WTC11 (cell line): ENCODE results near the gene C19orf25. TPM values are rescaled to one million over a fixed set of nuclear protein-coding genes. Genes with fewer than 3 reads are reported as not detected.

ENCODE experiments used
- ATAC-seq: fragments of 200-7000 bp; cut with Tn5 transposase; 2 replicates; pipeline ENCODE4 v1.10.0; 2021; ENCODE audit warnings: mild to moderate bottlenecking, moderate library complexity
- CTCF ChIA-PET: fragments of 300-600 bp; sonication (Branson Sonifier 250); formaldehyde crosslinking; loops from one replicate; lab custom pipeline; 2021; ENCODE audit warnings: antibody characterized with exemption; lab: Charles Lee
- POLR2A ChIA-PET: fragments of 350-600 bp; sonication (Branson Sonifier 250); formaldehyde crosslinking; loops from one replicate; lab custom pipeline; 2021; ENCODE audit warnings: antibody characterized with exemption; lab: Charles Lee
- DNase-seq: peaks from one replicate; pipeline ENCODE4 v3.0.0; 2021; ENCODE audit warnings: low spot score
- H3K27ac Mint-ChIP-seq: 2 replicates; pipeline ENCODE4 v1.8.0; 2021; ENCODE audit warnings: mixed read lengths
- H3K27me3 Mint-ChIP-seq: 2 replicates; pipeline ENCODE4 v1.8.0; 2021; ENCODE audit warnings: low read depth, mild to moderate bottlenecking, moderate library complexity, mixed read lengths
- H3K36me3 Mint-ChIP-seq: 2 replicates; pipeline ENCODE4 v1.8.0; 2021; ENCODE audit warnings: mixed read lengths
- H3K4me1 Mint-ChIP-seq: 2 replicates; pipeline ENCODE4 v1.8.0; 2022; ENCODE audit warnings: mixed read lengths
- H3K4me3 Mint-ChIP-seq: 2 replicates; pipeline ENCODE4 v1.8.0; 2021; ENCODE audit warnings: mild to moderate bottlenecking, moderate library complexity, mixed read lengths
- H3K9me3 Mint-ChIP-seq: 2 replicates; pipeline ENCODE4 v1.8.0; 2021; ENCODE audit warnings: mixed read lengths
- AR ChIP-seq: fragments of 250-450 bp; sonication (Bioruptor Pico); IDR thresholded peaks from 2 replicates; pipeline ENCODE4 v1.9.0; 2021; ENCODE audit warnings: mild to moderate bottlenecking
- ATF3 ChIP-seq: sonication (generic); formaldehyde crosslinking; conservative IDR thresholded peaks from 2 replicates; pipeline ENCODE4 v1.8.1; 2022; ENCODE audit warnings: mild to moderate bottlenecking, missing genetic modification reagents
- CDX4 ChIP-seq: fragments of 250-450 bp; sonication (Bioruptor Pico); IDR thresholded peaks from 2 replicates; pipeline ENCODE4 v1.9.0; 2021; ENCODE audit warnings: moderate library complexity, mild to moderate bottlenecking, inconsistent platforms, borderline replicate concordance
- FOXP1 ChIP-seq: sonication (generic); formaldehyde crosslinking; IDR thresholded peaks from 2 replicates; pipeline ENCODE4 v1.8.0; 2022; ENCODE audit warnings: missing genetic modification reagents, mild to moderate bottlenecking, moderate library complexity, borderline replicate concordance
- GTF2I ChIP-seq: fragments of 250-450 bp; sonication (Bioruptor Pico); conservative IDR thresholded peaks from 2 replicates; pipeline ENCODE4 v1.4.0; 2021; ENCODE audit warnings: mild to moderate bottlenecking
- HMGXB4 ChIP-seq: sonication (generic); formaldehyde crosslinking; IDR thresholded peaks from 2 replicates; pipeline ENCODE4 v1.8.1; 2023; ENCODE audit warnings: mild to moderate bottlenecking, moderate library complexity, missing genetic modification reagents
- IRF2 ChIP-seq: sonication (generic); formaldehyde crosslinking; IDR thresholded peaks from 2 replicates; pipeline ENCODE4 v1.8.0; 2022; ENCODE audit warnings: low read depth, missing genetic modification reagents, borderline replicate concordance
- MAX ChIP-seq: sonication (generic); formaldehyde crosslinking; IDR thresholded peaks from 2 replicates; pipeline ENCODE4 v1.8.0; 2022; ENCODE audit warnings: mild to moderate bottlenecking, missing genetic modification reagents
- NR1H2 ChIP-seq: sonication (generic); formaldehyde crosslinking; IDR thresholded peaks from 2 replicates; pipeline ENCODE4 v1.9.0; 2021; ENCODE audit warnings: mild to moderate bottlenecking, moderate library complexity, missing genetic modification reagents
- SOX15 ChIP-seq: fragments of 250-450 bp; sonication (Bioruptor Pico); IDR thresholded peaks from 2 replicates; pipeline ENCODE4 v1.9.0; 2021; ENCODE audit warnings: mild to moderate bottlenecking
- STAT6 ChIP-seq: sonication (generic); formaldehyde crosslinking; conservative IDR thresholded peaks from 2 replicates; pipeline ENCODE4 v1.8.1; 2023; ENCODE audit warnings: mild to moderate bottlenecking, low read depth, missing genetic modification reagents, moderate library complexity
- TCF7 ChIP-seq: sonication (generic); formaldehyde crosslinking; IDR thresholded peaks from 2 replicates; pipeline ENCODE4 v1.8.0; 2022; ENCODE audit warnings: mild to moderate bottlenecking, low read depth, missing genetic modification reagents, moderate library complexity
- USF1 ChIP-seq: sonication (generic); formaldehyde crosslinking; IDR thresholded peaks from 2 replicates; pipeline ENCODE4 v1.8.0; 2022; ENCODE audit warnings: mild to moderate bottlenecking, missing genetic modification reagents
- ZBTB21 ChIP-seq: sonication (generic); formaldehyde crosslinking; IDR thresholded peaks from 2 replicates; pipeline ENCODE4 v1.8.1; 2023; ENCODE audit warnings: mild to moderate bottlenecking, missing genetic modification reagents, borderline replicate concordance
- ZMAT4 ChIP-seq: fragments of 250-450 bp; sonication (Bioruptor Pico); IDR thresholded peaks from 2 replicates; pipeline ENCODE4 v1.9.0; 2021; ENCODE audit warnings: mild to moderate bottlenecking
- ZNF416 ChIP-seq: fragments of 250-450 bp; sonication (Bioruptor Pico); IDR thresholded peaks from 2 replicates; pipeline ENCODE4 v1.9.0; 2021; ENCODE audit warnings: mild to moderate bottlenecking, inconsistent platforms
- ZNF512 ChIP-seq: sonication (generic); formaldehyde crosslinking; IDR thresholded peaks from 2 replicates; pipeline ENCODE4 v1.8.1; 2022; ENCODE audit warnings: missing genetic modification reagents, borderline replicate concordance
- ZNF671 ChIP-seq: fragments of 250-450 bp; sonication (Bioruptor Pico); IDR thresholded peaks from 2 replicates; pipeline ENCODE4 v1.8.0; 2021; ENCODE audit warnings: mild to moderate bottlenecking
- total RNA-seq: library from RNA; stranded (reverse); gene quantifications from 3 replicates; pipeline ENCODE4 v1.2.3, GENCODE V29; 2021

Gene C19orf25
- total RNA-seq, 1 experiment from 2014 or later = 65.7 TPM

- DNase-seq (no peak), ATAC-seq (no peak)
- Mint-ChIP-seq H3K4me1 (peaks cover 6% of the 10 kb centered on the region), H3K36me3 (peaks cover 5% of the 10 kb centered on the region; the same call in 1 of the 2 replicates), H3K4me3 (no peak overlapping the region), H3K27me3 (peaks cover 26% of the 10 kb centered on the region), H3K27ac (no peak overlapping the region), H3K9me3 (no peaks in the 10 kb centered on the region)
- ChIA-PET POLR2A (no interaction called here), CTCF (no interaction called here)
- no peak for TF ChIP-seq ZNF416 (CRISPR knock-in tag)
- TF ChIP-seq ZMAT4 (CRISPR knock-in tag) = no peak
- no peak for TF ChIP-seq IRF2
- no peak for TF ChIP-seq ZBTB21 (CRISPR knock-in tag)
- TF ChIP-seq MAX (CRISPR knock-in tag) = no peak
- no peak for TF ChIP-seq USF1 (CRISPR knock-in tag)
- no peak for TF ChIP-seq ZNF671 (CRISPR knock-in tag)
- TF ChIP-seq TCF7 (CRISPR knock-in tag) = no peak
- TF ChIP-seq ZNF512 (CRISPR knock-in tag) = no peak
- TF ChIP-seq CDX4 = no peak
- no peak for TF ChIP-seq NR1H2 (CRISPR knock-in tag)
- no peak for TF ChIP-seq STAT6 (CRISPR knock-in tag)
- TF ChIP-seq ATF3 (CRISPR knock-in tag) = no peak
- no peak for TF ChIP-seq AR (CRISPR knock-in tag)
- no peak for TF ChIP-seq FOXP1 (CRISPR knock-in tag)
- no peak for TF ChIP-seq HMGXB4 (CRISPR knock-in tag)
- TF ChIP-seq GTF2I (CRISPR knock-in tag) = no peak
- no peak for TF ChIP-seq SOX15 (CRISPR knock-in tag)
These were observed 17.0 kb upstream of the C19orf25 start for GRCh38 chr19:1495799-1496713.
